Neural cell (in vitro differentiated cells): ENCODE measurements around the gene ELMO1.

Experiments
- CTCF ChIP-seq: fragments of 450-650 bp; IDR thresholded peaks from 2 replicates; pipeline ENCODE4 v1.5.1; 2014; ENCODE audit warnings: antibody characterized with exemption, mild to moderate bottlenecking, moderate library complexity; ENCODE audit not compliant: poor library complexity, severe bottlenecking
- EZH2 ChIP-seq: fragments of 200-600, 300-800 bp; shearing (Covaris generic), sonication (generic); IDR thresholded peaks from 2 replicates; pipeline ENCODE4 v1.6.1; 2014; ENCODE audit warnings: antibody characterized with exemption, low read length, borderline replicate concordance, mild to moderate bottlenecking; ENCODE audit not compliant: insufficient read depth, poor library complexity, severe bottlenecking
- RAD21 ChIP-seq: fragments of 450-650 bp; conservative IDR thresholded peaks from 2 replicates; pipeline ENCODE4 v1.6.1; 2014; ENCODE audit warnings: antibody characterized with exemption, mild to moderate bottlenecking, moderate library complexity
- REST ChIP-seq: IDR thresholded peaks from 2 replicates; pipeline ENCODE4 v1.6.1; 2012; ENCODE audit warnings: borderline replicate concordance
- TAF1 ChIP-seq: IDR thresholded peaks from 2 replicates; pipeline ENCODE4 v1.6.1; 2012; ENCODE audit warnings: low read depth

- TF ChIP-seq CTCF (no peak), EZH2 (no peak), TAF1 (no peak), RAD21 (no peak), REST (no peak)
These were observed 434.9 kb downstream of the ELMO1 start for GRCh38 chr7:37013771-37014170.
